K562 (cell line): ENCODE measurements around the gene TFB2M. TPM values are rescaled to one million over a fixed set of nuclear protein-coding genes. Genes with fewer than 3 reads are reported as not detected.

ENCODE experiments used
- polyA plus RNA-seq, 8 experiments: library from polyadenylated mRNA; depleted of rRNA in 4 of 8; stranded (reverse) in 5 of 8; unstranded in 3 of 8; fragments of >200 nt; fragmentation: Nextera tagmentation in 2 of 8; fragmentation: Illumina TruSeq in 1 of 8; extraction: Ambion mirVana in 2 of 8; extraction: Trizol in 1 of 8; gene quantifications; 2 replicates each; pipeline versions ENCODE4 v1.2.1 to v1.2.3, GENCODE V29; 2011 to 2014; ENCODE audit warnings: inconsistent platforms in 1 of 8, missing spikeins in 1 of 8
- small RNA-seq: library from RNA; depleted of rRNA; stranded (forward); fragments of <200 nt; gene quantifications from one replicate; pipeline ENCODE3, GENCODE V24; 2014
- total RNA-seq, 7 experiments: library from RNA; depleted of rRNA in 6 of 7; stranded (reverse); fragments of >200 nt in 6 of 7; fragmentation: Illumina TruSeq in 2 of 7; extraction: Trizol in 2 of 7; gene quantifications; 2 replicates each; pipeline versions ENCODE4 v1.2.1 to v1.2.3, GENCODE V29; 2011 to 2021; ENCODE audit warnings: low replicate concordance in 1 of 7

Gene TFB2M
- total and polyA plus RNA-seq, 9 of the 15 experiments (the other 6 are each of a cell fraction or from before 2014, with no cell fraction given) = 55.1 to 162 (median 70.6) TPM

Small RNA genes lying within 50 kb of the gene (small RNA-seq; reads per million reads assigned to genes)
- not detected for gene AL356583.2

Other genes with a start within 250 kb of the TFB2M start
- 123 and 128 TPM in 2 replicates for gene SMYD3, start 59.0 kb downstream of the TFB2M start, total RNA-seq (2014; rRNA removed)
- 197 and 206 TPM in 2 replicates for gene SMYD3, start 59.0 kb downstream of the TFB2M start, total RNA-seq (2014; rRNA removed; fragmentation: Illumina TruSeq; extraction: Trizol)
- 195 and 199 TPM in 2 replicates for gene SMYD3, start 59.0 kb downstream of the TFB2M start, total RNA-seq (2015; rRNA removed; fragmentation: Illumina TruSeq; extraction: Trizol)
- gene SMYD3, start 59.0 kb downstream of the TFB2M start, total RNA-seq (2021) = 148 and 149 TPM in 2 replicates
- gene SMYD3, start 59.0 kb downstream of the TFB2M start, polyA plus RNA-seq (2011; rRNA removed) = 336 and 486 TPM in 2 replicates
- gene SMYD3, start 59.0 kb downstream of the TFB2M start, polyA plus RNA-seq (2014; fragmentation: Illumina TruSeq; extraction: Trizol) = 140 and 154 TPM in 2 replicates
- 100 to 1,000 TPM; 361 to 440 TPM for gene SMYD3, start 59.0 kb downstream of the TFB2M start, polyA plus RNA-seq (2014; fragmentation: Nextera tagmentation; extraction: Ambion mirVana)
- gene SMYD3, start 59.0 kb downstream of the TFB2M start, polyA plus RNA-seq (2014; rRNA removed) = 183 and 202 TPM in 2 replicates
- 23.9 and 25.2 TPM in 2 replicates for gene CNST, start 195 bp upstream of the TFB2M start, total RNA-seq (2014; rRNA removed)
- 39.1 and 46.1 TPM in 2 replicates for gene CNST, start 195 bp upstream of the TFB2M start, total RNA-seq (2014; rRNA removed; fragmentation: Illumina TruSeq; extraction: Trizol)
- gene CNST, start 195 bp upstream of the TFB2M start, total RNA-seq (2015; rRNA removed; fragmentation: Illumina TruSeq; extraction: Trizol) = 29.9 and 31.1 TPM in 2 replicates
- gene CNST, start 195 bp upstream of the TFB2M start, total RNA-seq (2021) = 45.5 and 55.3 TPM in 2 replicates
- gene CNST, start 195 bp upstream of the TFB2M start, polyA plus RNA-seq (2011; rRNA removed) = 41.4 and 43.9 TPM in 2 replicates
- 30.1 and 30.8 TPM in 2 replicates for gene CNST, start 195 bp upstream of the TFB2M start, polyA plus RNA-seq (2014; fragmentation: Illumina TruSeq; extraction: Trizol)
- 10 to 100 TPM; 17.0 to 22.9 TPM for gene CNST, start 195 bp upstream of the TFB2M start, polyA plus RNA-seq (2014; fragmentation: Nextera tagmentation; extraction: Ambion mirVana)
- gene CNST, start 195 bp upstream of the TFB2M start, polyA plus RNA-seq (2014; rRNA removed) = 20.6 and 23.3 TPM in 2 replicates
- 37.1 and 42.3 TPM in 2 replicates for gene SCCPDH, start 158.1 kb upstream of the TFB2M start, total RNA-seq (2014; rRNA removed)
- 47.1 and 54.4 TPM in 2 replicates for gene SCCPDH, start 158.1 kb upstream of the TFB2M start, total RNA-seq (2014; rRNA removed; fragmentation: Illumina TruSeq; extraction: Trizol)
- 36.6 and 38.2 TPM in 2 replicates for gene SCCPDH, start 158.1 kb upstream of the TFB2M start, total RNA-seq (2015; rRNA removed; fragmentation: Illumina TruSeq; extraction: Trizol)
- 37.8 and 38.3 TPM in 2 replicates for gene SCCPDH, start 158.1 kb upstream of the TFB2M start, total RNA-seq (2021)
- 39.9 and 61.9 TPM in 2 replicates for gene SCCPDH, start 158.1 kb upstream of the TFB2M start, polyA plus RNA-seq (2011; rRNA removed)
- gene SCCPDH, start 158.1 kb upstream of the TFB2M start, polyA plus RNA-seq (2014; fragmentation: Illumina TruSeq; extraction: Trizol) = 28.8 and 29.8 TPM in 2 replicates
- 10 to 100 TPM in 1 of 2 experiments, 1 to 10 TPM in 1; 7.0 to 11.8 TPM for gene SCCPDH, start 158.1 kb upstream of the TFB2M start, polyA plus RNA-seq (2014; fragmentation: Nextera tagmentation; extraction: Ambion mirVana)
- 48.2 and 51.9 TPM in 2 replicates for gene SCCPDH, start 158.1 kb upstream of the TFB2M start, polyA plus RNA-seq (2014; rRNA removed)